Neural crest cell (in vitro differentiated cells): ENCODE measurements around the gene CLEC16A. TPM values are rescaled to one million over a fixed set of nuclear protein-coding genes. Genes with fewer than 3 reads are reported as not detected.
A peak's percentile ranks its signal among the peaks of the same experiment; 100 is the strongest.

Source experiments
- DNase-seq: peaks from one replicate; pipeline ENCODE4 v3.0.0; 2021; ENCODE audit warnings: low read depth, mixed read lengths, low spot score
- H3K27ac Mint-ChIP-seq: one replicate; pipeline ENCODE4 v1.8.0; 2021; ENCODE audit warnings: mild to moderate bottlenecking, mixed read lengths; ENCODE audit not compliant: unreplicated experiment
- H3K27me3 Mint-ChIP-seq: 2 replicates; pipeline ENCODE4 v1.8.0; 2021; ENCODE audit warnings: low read depth, mild to moderate bottlenecking, mixed read lengths
- H3K36me3 Mint-ChIP-seq: 2 replicates; pipeline ENCODE4 v1.8.0; 2021; ENCODE audit warnings: low read depth, mild to moderate bottlenecking, mixed read lengths
- H3K4me1 Mint-ChIP-seq: 2 replicates; pipeline ENCODE4 v1.8.0; 2021; ENCODE audit warnings: mixed read lengths
- H3K4me3 Mint-ChIP-seq: one replicate; pipeline ENCODE4 v1.8.0; 2021; ENCODE audit warnings: mild to moderate bottlenecking, mixed read lengths
- H3K9me3 Mint-ChIP-seq: 2 replicates; pipeline ENCODE4 v1.8.0; 2021; ENCODE audit warnings: mixed read lengths
- CTCF ChIP-seq: fragments of 200-600 bp; sonication (generic); conservative IDR thresholded peaks from 2 replicates; pipeline ENCODE4 v1.5.0; 2021; ENCODE audit warnings: antibody characterized with exemption, mild to moderate bottlenecking
- total RNA-seq: library from RNA; stranded (reverse); gene quantifications from 2 replicates; pipeline ENCODE4 v1.2.1, GENCODE V29; 2021

CLEC16A gene
- total RNA-seq, 1 donor from 2014 or later, result 21.3 TPM

- H3K27me3 Mint-ChIP-seq, result no peaks in the 10 kb centered on the region
- no peak for TF ChIP-seq CTCF
- peaks cover 4% of the 10 kb centered on the region for H3K4me1 Mint-ChIP-seq
- H3K9me3 Mint-ChIP-seq, result peaks cover 9% of the 10 kb centered on the region
- no peak overlapping the region for H3K4me3 Mint-ChIP-seq
- H3K27ac Mint-ChIP-seq, result no peak overlapping the region
- H3K36me3 Mint-ChIP-seq, result peaks cover 63% of the 10 kb centered on the region
- DNase-seq, result no peak
These were observed 86.7 kb downstream of the CLEC16A start for GRCh38 chr16:11030990-11031510.

GRCh38 chr16:11032000-11032921, 87.9 kb downstream of the CLEC16A start:
- TF ChIP-seq CTCF, result no peak
- Mint-ChIP-seq H3K27me3 (no peaks in the 10 kb centered on the region), H3K36me3 (peaks cover 56% of the 10 kb centered on the region), H3K4me3 (no peak overlapping the region), H3K4me1 (peaks cover 10% of the 10 kb centered on the region), H3K27ac (no peak overlapping the region), H3K9me3 (peaks cover 8% of the 10 kb centered on the region)
- DNase-seq, result no peak

GRCh38 chr16:11032922-11033291, 88.5 kb downstream of the CLEC16A start:
- H3K27ac Mint-ChIP-seq, result peak overlapping the region; percentile 64

GRCh38 chr16:11033629-11034420, 89.5 kb downstream of the CLEC16A start:
- Mint-ChIP-seq H3K36me3 (peaks cover 42% of the 10 kb centered on the region), H3K9me3 (peaks cover 6% of the 10 kb centered on the region), H3K4me3 (no peak overlapping the region), H3K27ac (no peak overlapping the region), H3K4me1 (peaks cover 10% of the 10 kb centered on the region), H3K27me3 (no peaks in the 10 kb centered on the region)
- TF ChIP-seq CTCF, result no peak
- no peak for DNase-seq

More at GRCh38 chr16:11032922-11033291, 88.5 kb downstream of the CLEC16A start:
- TF ChIP-seq CTCF, result no peak
- DNase-seq, result no peak
- peaks cover 50% of the 10 kb centered on the region for H3K36me3 Mint-ChIP-seq
- peaks cover 10% of the 10 kb centered on the region for H3K4me1 Mint-ChIP-seq
- no peak overlapping the region for H3K4me3 Mint-ChIP-seq
- H3K9me3 Mint-ChIP-seq, result peaks cover 6% of the 10 kb centered on the region
- H3K27me3 Mint-ChIP-seq, result no peaks in the 10 kb centered on the region

- no peak for TF ChIP-seq CTCF
- H3K4me3 Mint-ChIP-seq, result no peak overlapping the region
- DNase-seq, result no peak
- no peaks in the 10 kb centered on the region for H3K27me3 Mint-ChIP-seq
- peaks cover 4% of the 10 kb centered on the region for H3K9me3 Mint-ChIP-seq
- H3K4me1 Mint-ChIP-seq, result peaks cover 10% of the 10 kb centered on the region
- H3K36me3 Mint-ChIP-seq, result peaks cover 36% of the 10 kb centered on the region
- no peak overlapping the region for H3K27ac Mint-ChIP-seq
These were observed 90.1 kb downstream of the CLEC16A start for GRCh38 chr16:11034481-11034931.
